HUES48 (cell line): ENCODE results near the gene INTS11.
A peak's percentile ranks its signal among the peaks of the same experiment; 100 is the strongest.

Experiments used
- H3K27ac ChIP-seq: one replicate; pipeline ENCODE4 v1.7.0; 2013; ENCODE audit warnings: low read depth, low read length, inconsistent platforms
- H3K27me3 ChIP-seq: 2 replicates; pipeline ENCODE4 v1.6.1; 2013; ENCODE audit warnings: mild to moderate bottlenecking, low read length; ENCODE audit not compliant: control insufficient read depth, insufficient read depth
- H3K36me3 ChIP-seq: 2 replicates; pipeline ENCODE4 v1.6.1; 2013; ENCODE audit warnings: low read length; ENCODE audit not compliant: control insufficient read depth, insufficient read depth
- H3K4me1 ChIP-seq: 2 replicates; pipeline ENCODE4 v1.6.1; 2013; ENCODE audit warnings: mild to moderate bottlenecking, low read length; ENCODE audit not compliant: control insufficient read depth, insufficient read depth
- H3K4me3 ChIP-seq: 2 replicates; pipeline ENCODE4 v1.5.1; 2013; ENCODE audit warnings: mild to moderate bottlenecking, low read depth, low read length
- H3K9ac ChIP-seq: 2 replicates; pipeline ENCODE4 v1.6.1; 2013; ENCODE audit warnings: mild to moderate bottlenecking, low read depth, low read length, moderate library complexity
- H3K9me3 ChIP-seq: 2 replicates; pipeline ENCODE4 v1.6.1; 2013; ENCODE audit warnings: low read length; ENCODE audit not compliant: control insufficient read depth, insufficient read depth

INTS11 gene

DNA sequence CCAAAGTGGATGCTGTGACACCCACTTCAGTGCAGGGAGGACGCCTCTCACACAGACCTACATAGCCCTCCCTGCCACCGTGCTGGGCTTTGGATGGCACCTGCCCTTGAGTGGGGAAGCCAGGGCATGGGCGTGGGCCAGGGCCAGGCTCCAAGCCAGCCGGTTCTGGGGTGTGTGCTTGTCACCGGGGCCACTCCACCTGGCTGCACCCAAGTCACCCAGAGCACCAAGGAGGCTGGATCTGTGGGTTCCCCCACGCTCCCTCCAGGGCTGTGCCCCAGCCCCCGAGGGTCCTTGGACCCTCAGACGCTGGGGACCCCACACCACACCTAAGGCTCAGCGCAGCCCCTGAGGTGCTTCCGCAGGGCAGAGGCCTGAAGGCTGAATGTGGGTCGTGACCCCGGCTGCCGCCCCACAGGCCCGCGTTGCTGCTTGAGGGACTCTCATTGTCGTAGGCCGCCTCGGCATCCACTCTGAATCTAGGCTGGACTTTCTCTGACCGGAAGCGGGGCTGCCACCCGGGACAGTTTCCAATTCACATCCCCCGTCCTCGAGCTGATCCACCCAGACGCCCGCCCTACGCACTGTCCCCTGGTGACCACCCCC lies 32.4 kb upstream of the INTS11 start:
- H3K27ac ChIP-seq = no peak overlapping the region
- H3K36me3 ChIP-seq = no peaks in the 10 kb centered on the region
- H3K9ac ChIP-seq = no peak overlapping the region
- H3K9me3 ChIP-seq = no peaks in the 10 kb centered on the region
- H3K4me3 ChIP-seq = no peak overlapping the region
- H3K27me3 ChIP-seq = peaks cover 20% of the 10 kb centered on the region
- peaks cover 34% of the 10 kb centered on the region for H3K4me1 ChIP-seq

GRCh38 chr1:1356166-1356795 lies 31.8 kb upstream of the INTS11 start:
- Histone ChIP-seq H3K27me3 (peaks cover 20% of the 10 kb centered on the region), H3K36me3 (no peaks in the 10 kb centered on the region), H3K4me1 (peaks cover 38% of the 10 kb centered on the region), H3K4me3 (no peak overlapping the region), H3K9me3 (no peaks in the 10 kb centered on the region), H3K27ac (no peak overlapping the region), H3K9ac (no peak overlapping the region)

DNA sequence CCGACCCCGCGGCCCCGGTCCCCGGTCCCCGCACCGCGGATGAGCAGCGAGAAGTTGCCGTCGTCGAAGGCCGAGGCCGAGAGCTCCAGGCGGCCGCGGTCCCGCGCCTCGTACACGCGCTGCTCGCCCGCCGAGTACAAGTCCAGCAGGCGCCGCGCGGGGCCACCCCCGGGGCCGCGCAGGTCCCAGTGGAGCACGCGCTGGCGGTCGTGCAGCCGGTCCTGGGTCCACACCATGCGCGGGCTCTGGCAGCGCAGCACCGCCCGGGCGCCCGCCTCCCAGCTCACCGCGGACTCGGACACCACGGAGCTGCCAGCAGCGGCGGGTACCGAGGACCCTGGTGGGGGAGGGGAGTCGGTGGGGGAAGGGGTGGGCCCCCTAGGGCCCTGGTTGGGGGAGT lies 31.0 kb upstream of the INTS11 start:
- Histone ChIP-seq H3K4me3 (peak overlapping the region; percentile 43; the same call in 1 of the 2 replicates), H3K9me3 (no peaks in the 10 kb centered on the region), H3K9ac (no peak overlapping the region)

DNA sequence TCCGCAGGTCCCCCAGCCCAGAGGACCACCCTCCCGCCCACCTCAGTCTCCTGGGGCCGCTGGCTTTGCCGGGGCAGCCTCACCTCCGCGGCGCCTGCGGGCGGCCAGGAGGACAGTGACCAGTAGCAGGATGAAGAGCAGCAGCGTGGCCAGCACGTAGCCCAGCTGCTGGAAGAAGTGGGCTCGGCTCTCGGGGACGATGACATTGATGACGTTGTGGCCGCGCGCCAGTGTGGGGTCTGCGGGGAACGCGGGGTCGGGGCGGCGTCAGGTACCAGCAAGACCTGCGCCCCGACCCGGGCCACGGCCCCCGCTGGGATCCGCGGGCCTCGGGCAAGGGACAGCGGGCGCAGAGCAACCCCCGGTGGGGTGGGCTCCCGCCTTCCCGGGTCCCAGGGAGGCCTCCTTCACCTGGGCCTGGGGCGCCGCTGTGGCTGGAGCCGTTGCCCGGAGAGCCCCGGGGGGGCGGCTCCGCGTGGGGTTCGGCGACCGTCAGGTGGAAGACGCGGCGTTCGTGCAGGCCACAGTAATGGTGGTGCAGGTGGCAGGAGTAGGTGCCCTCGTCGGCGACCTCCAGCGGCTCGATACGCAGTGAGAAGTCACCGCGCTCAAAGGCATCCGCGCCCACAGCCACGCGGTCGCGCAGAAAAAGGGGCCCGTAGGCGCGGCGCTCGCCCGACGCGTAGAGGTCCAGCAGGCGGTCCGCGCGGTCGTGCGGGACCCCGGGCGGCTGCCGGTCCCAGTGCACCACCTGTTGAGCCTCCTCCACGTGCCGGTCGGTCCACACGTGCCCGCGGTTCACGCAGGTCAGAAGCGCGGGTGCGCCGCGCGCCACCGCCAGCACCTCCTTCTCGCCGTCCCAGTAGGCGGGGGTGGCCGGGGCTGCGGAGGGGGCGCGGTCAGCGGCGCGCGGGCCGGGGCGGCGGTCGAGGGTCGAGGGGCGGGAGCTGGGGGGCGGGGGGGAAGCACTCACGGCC lies 30.1 kb upstream of the INTS11 start:
- peaks cover 36% of the 10 kb centered on the region for H3K4me1 ChIP-seq
- H3K9me3 ChIP-seq = no peaks in the 10 kb centered on the region
- peak overlapping the region; percentile 49 for H3K4me3 ChIP-seq
- peaks cover 20% of the 10 kb centered on the region for H3K27me3 ChIP-seq
- H3K27ac ChIP-seq = peak overlapping the region; percentile 13
- no peak overlapping the region for H3K9ac ChIP-seq
- H3K36me3 ChIP-seq = no peaks in the 10 kb centered on the region

More for the DNA sequence above, 31.0 kb upstream of the INTS11 start:
- Histone ChIP-seq H3K27me3 (peaks cover 20% of the 10 kb centered on the region), H3K27ac (no peak overlapping the region), H3K36me3 (no peaks in the 10 kb centered on the region), H3K4me1 (peaks cover 36% of the 10 kb centered on the region)

GRCh38 chr1:1353389-1354151 lies 29.1 kb upstream of the INTS11 start:
- peaks cover 20% of the 10 kb centered on the region for H3K27me3 ChIP-seq
- peak overlapping the region; percentile 49; the same call in 1 of the 2 replicates for H3K4me3 ChIP-seq
- no peaks in the 10 kb centered on the region for H3K9me3 ChIP-seq
- H3K4me1 ChIP-seq = peaks cover 27% of the 10 kb centered on the region
- no peak overlapping the region for H3K9ac ChIP-seq
- no peaks in the 10 kb centered on the region for H3K36me3 ChIP-seq
- H3K27ac ChIP-seq = peak overlapping the region; percentile 13

GRCh38 chr1:1352786-1353388 lies 28.4 kb upstream of the INTS11 start:
- peaks cover 20% of the 10 kb centered on the region for H3K27me3 ChIP-seq
- H3K36me3 ChIP-seq = no peaks in the 10 kb centered on the region
- H3K27ac ChIP-seq = no peak overlapping the region
- H3K9ac ChIP-seq = no peak overlapping the region
- no peak overlapping the region for H3K4me3 ChIP-seq
- H3K9me3 ChIP-seq = no peaks in the 10 kb centered on the region
- peaks cover 26% of the 10 kb centered on the region for H3K4me1 ChIP-seq

DNA sequence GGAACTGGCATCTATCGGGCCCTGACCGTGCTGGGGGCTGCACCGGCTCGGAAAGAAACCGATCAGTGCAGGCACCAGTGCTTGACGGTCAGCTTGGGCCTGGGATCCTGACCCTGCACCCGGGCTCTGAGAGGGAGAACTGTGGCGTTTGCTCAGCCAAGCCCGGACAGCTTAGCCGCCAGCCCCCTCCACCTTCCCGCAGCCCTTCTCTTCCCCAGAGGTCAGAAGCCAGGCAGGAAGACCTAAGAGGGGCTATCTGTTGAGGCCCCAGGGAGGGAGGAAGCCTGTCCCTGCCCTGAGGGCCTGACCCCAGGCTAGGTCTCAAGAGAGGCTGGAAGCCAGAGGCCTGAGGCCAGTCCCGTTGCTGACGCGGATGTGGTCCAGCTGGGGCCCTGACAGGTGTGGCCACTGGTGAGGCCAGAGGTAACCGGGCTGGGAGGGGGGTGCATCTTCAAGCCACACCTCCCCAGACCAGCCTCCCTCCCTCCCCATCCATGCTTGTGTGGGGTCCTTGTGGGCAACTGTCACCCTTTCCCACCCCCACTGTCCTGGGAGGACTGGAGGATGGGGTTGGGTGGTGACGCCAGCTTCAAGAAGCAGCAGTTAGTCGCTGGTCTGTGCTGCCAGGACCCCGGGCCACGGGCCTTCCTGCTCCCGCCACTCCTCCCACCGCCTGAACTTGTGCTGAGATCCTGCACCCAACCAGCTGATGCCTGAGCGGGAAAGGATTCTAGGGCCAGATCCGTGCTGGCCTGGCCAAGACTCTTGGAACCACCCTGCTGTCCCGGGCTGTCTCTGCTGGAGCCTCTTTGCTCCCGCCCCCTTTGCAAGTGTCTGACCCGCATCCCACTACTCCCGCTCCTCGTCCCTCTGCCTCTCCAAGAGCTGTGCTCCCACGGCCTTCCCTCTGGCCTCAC lies 27.3 kb upstream of the INTS11 start:
- H3K27me3 ChIP-seq = peaks cover 20% of the 10 kb centered on the region
- peak overlapping the region; percentile 12; the same call in 1 of the 2 replicates for H3K4me3 ChIP-seq
- peaks cover 28% of the 10 kb centered on the region for H3K4me1 ChIP-seq
- no peaks in the 10 kb centered on the region for H3K36me3 ChIP-seq
- no peaks in the 10 kb centered on the region for H3K9me3 ChIP-seq
- no peak overlapping the region for H3K9ac ChIP-seq
- H3K27ac ChIP-seq = no peak overlapping the region

- Histone ChIP-seq H3K9ac (peak within 1 kb of the TSS; percentile 78; the same call in 1 of the 2 replicates), H3K9me3 (no peaks in the 10 kb centered on the region), H3K36me3 (no peaks in the 10 kb centered on the region), H3K27ac (peak within 1 kb of the TSS; percentile 84), H3K27me3 (peaks cover 10% of the 10 kb centered on the region), H3K4me1 (peaks cover 28% of the 10 kb centered on the region), H3K4me3 (peak within 1 kb of the TSS; percentile 91)
Measured at GRCh38 chr1:1349256-1350012, 25.0 kb upstream of the INTS11 start, which contains the start of gene DVL1. Gene DVL1 (minus strand): TSS chr1:1349418. CDS start chr1:1349065, 353 bp downstream.
